GM04504 (cell line): ENCODE results near the gene MARCKSL1.
"Not testable (repeated sequence)": the region's sequence is repeated elsewhere in the genome, so short reads cannot be mapped to it uniquely, and the experiment has no call there.

Source experiments
- DNase-seq: peaks from one replicate; pipeline ENCODE4 v3.0.0-alpha.2; 2012; ENCODE audit warnings: low read depth

Gene MARCKSL1

GRCh38 chr1:32285658-32286057 lies 50.4 kb downstream of the MARCKSL1 start:
- no peak for DNase-seq

- not testable (repeated sequence) for DNase-seq
These were observed 51.3 kb downstream of the MARCKSL1 start for GRCh38 chr1:32284777-32285176.
